Neuronal stem cell (in vitro differentiated cells): ENCODE results near the gene CAST.

Experiments used
- DNase-seq: peaks from one replicate; pipeline ENCODE4 v3.0.0-alpha.2; 2013; ENCODE audit warnings: low spot score
- H2AFZ ChIP-seq: one replicate; pipeline ENCODE4 v1.6.1; 2013; ENCODE audit warnings: mild to moderate bottlenecking, low read length, inconsistent platforms
- H2AK5ac ChIP-seq: 2 replicates; pipeline ENCODE4 v1.6.1; 2013; ENCODE audit warnings: low read depth, mild to moderate bottlenecking, inconsistent platforms, low read length, moderate library complexity, mixed read lengths
- H2BK120ac ChIP-seq: 2 replicates; pipeline ENCODE4 v1.6.1; 2013; ENCODE audit warnings: low read depth, mild to moderate bottlenecking, inconsistent platforms, low read length, moderate library complexity, mixed read lengths
- H2BK12ac ChIP-seq: one replicate; pipeline ENCODE4 v1.6.1; 2013; ENCODE audit warnings: low read length, inconsistent platforms
- H2BK15ac ChIP-seq: 2 replicates; pipeline ENCODE4 v1.6.1; 2013; ENCODE audit warnings: mild to moderate bottlenecking, low read length, inconsistent platforms, mixed read lengths
- H2BK5ac ChIP-seq: one replicate; pipeline ENCODE4 v1.6.1; 2013; ENCODE audit warnings: inconsistent platforms, mild to moderate bottlenecking, low read length, moderate library complexity
- H3K14ac ChIP-seq: one replicate; pipeline ENCODE4 v1.6.1; 2013; ENCODE audit warnings: low read length, inconsistent platforms
- H3K18ac ChIP-seq: 2 replicates; pipeline ENCODE4 v1.6.1; 2013; ENCODE audit warnings: low read length, inconsistent platforms
- H3K23ac ChIP-seq: 2 replicates; pipeline ENCODE4 v1.6.1; 2013; ENCODE audit warnings: low read depth, mild to moderate bottlenecking, mixed read lengths, low read length, inconsistent platforms; ENCODE audit not compliant: poor library complexity
- H3K27ac ChIP-seq: replicated peaks from 3 replicates; pipeline ENCODE4 v1.5.1; 2013; ENCODE audit warnings: low read length, inconsistent platforms
- H3K27me3 ChIP-seq, 3 experiments: 2 replicates each; pipeline ENCODE4 v1.6.1; 2013; ENCODE audit warnings: low read length in 3 of 3, mild to moderate bottlenecking in 2 of 3, inconsistent platforms in 1 of 3, low read depth in 1 of 3, mixed read lengths in 1 of 3, moderate library complexity in 1 of 3; ENCODE audit not compliant: control insufficient read depth in 3 of 3, insufficient read depth in 3 of 3
- H3K36me3 ChIP-seq, 2 donors: replicated peaks in 1 of 2; 2 replicates each; pipeline ENCODE4 v1.6.1; 2013; ENCODE audit warnings: low read length in 2 of 2; ENCODE audit not compliant: control insufficient read depth in 2 of 2, insufficient read depth in 2 of 2
- H3K4ac ChIP-seq: 2 replicates; pipeline ENCODE4 v1.6.1; 2013; ENCODE audit warnings: inconsistent platforms, mild to moderate bottlenecking, low read length, moderate library complexity
- H3K4me1 ChIP-seq, 2 donors: 1 replicate in 1 of 2; 2 replicates in 1 of 2; pipeline ENCODE4 v1.6.1; 2013; ENCODE audit warnings: low read length in 2 of 2, low read depth in 1 of 2; ENCODE audit not compliant: control insufficient read depth in 2 of 2, insufficient read depth in 1 of 2
- H3K4me2 ChIP-seq: one replicate; pipeline ENCODE4 v1.6.1; 2013; ENCODE audit warnings: mild to moderate bottlenecking, low read length, inconsistent platforms; ENCODE audit not compliant: insufficient read depth, poor library complexity, severe bottlenecking
- H3K4me3 ChIP-seq, 2 donors: 2 replicates each; pipeline ENCODE4 v1.5.1; 2013; ENCODE audit warnings: low read length in 2 of 2, mild to moderate bottlenecking in 2 of 2, inconsistent platforms in 1 of 2, moderate library complexity in 1 of 2
- H3K79me1 ChIP-seq: one replicate; pipeline ENCODE4 v1.6.1; 2013; ENCODE audit warnings: low read depth, mild to moderate bottlenecking, inconsistent platforms, low read length, moderate library complexity
- H3K9ac ChIP-seq: one replicate; pipeline ENCODE4 v1.6.1; 2013; ENCODE audit warnings: mild to moderate bottlenecking, low read depth, low read length, inconsistent platforms; ENCODE audit not compliant: poor library complexity
- H3K9me3 ChIP-seq, 2 donors: replicated peaks in 1 of 2; 2 replicates each; pipeline versions ENCODE3 to v1.6.1; 2013; ENCODE audit warnings: low read length in 2 of 2, mild to moderate bottlenecking in 2 of 2, inconsistent platforms in 1 of 2, low read depth in 1 of 2, mixed read lengths in 1 of 2, moderate library complexity in 1 of 2; ENCODE audit not compliant: control insufficient read depth in 2 of 2, insufficient read depth in 1 of 2
- H4K8ac ChIP-seq: one replicate; pipeline ENCODE4 v1.6.1; 2013; ENCODE audit warnings: low read depth, mild to moderate bottlenecking, inconsistent platforms, low read length, moderate library complexity
- H4K91ac ChIP-seq: one replicate; pipeline ENCODE4 v1.6.1; 2013; ENCODE audit warnings: low read length, low read depth, mild to moderate bottlenecking, inconsistent platforms; ENCODE audit not compliant: poor library complexity
- WGBS, 2 donors: extraction: QIAGEN DNeasy Blood & Tissue Kit; methylation state at CpG; one replicate each; pipeline ENCODE4 v1.1.7; 2013; ENCODE audit warnings: missing lambda C conversion rate in 2 of 2, mixed read lengths in 1 of 2; ENCODE audit not compliant: insufficient read length in 2 of 2, insufficient replicate concordance in 1 of 2; ENCODE audit errors: extremely low coverage in 2 of 2; 5-methylcytosine and 5-hydroxymethylcytosine counted together

The CAST gene

DNA sequence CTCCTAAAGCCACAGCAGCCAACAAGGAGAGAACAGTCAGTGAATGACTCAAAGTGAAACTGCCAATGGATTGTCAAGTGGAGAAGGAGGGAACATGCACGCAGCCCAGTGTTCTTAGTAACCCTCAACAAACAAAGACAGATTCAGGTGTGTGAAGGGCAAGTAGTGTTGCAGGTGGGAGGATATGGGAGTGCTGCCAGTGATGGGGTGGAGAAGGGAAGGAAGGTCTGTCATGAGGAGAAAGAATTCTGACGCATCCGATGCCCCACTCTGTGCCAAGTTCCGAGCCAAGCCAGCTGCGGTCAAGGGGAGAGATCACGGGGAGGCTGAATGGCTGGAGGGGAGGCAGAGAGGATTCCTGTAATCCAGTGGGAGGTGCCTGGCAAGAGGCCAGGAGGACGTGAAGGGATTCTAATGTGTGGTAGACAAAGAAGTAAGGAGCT lies 56.5 kb downstream of the CAST start:
- Histone ChIP-seq H2BK12ac (no peak overlapping the region), H3K18ac (no peak overlapping the region), H3K9me3 (no peaks in the 10 kb centered on the region), H3K23ac (no peak overlapping the region), H2AFZ (no peak overlapping the region), H3K4me2 (no peak overlapping the region), H3K79me1 (no peaks in the 10 kb centered on the region), H3K4ac (no peak overlapping the region), H4K91ac (no peak overlapping the region), H2BK120ac (no peak overlapping the region), H3K4me3 (no peak overlapping the region), H3K4me1 (peaks cover 0 to 8% of the 10 kb centered on the region in 2 donors), H3K14ac (no peak overlapping the region), H2BK5ac (no peak overlapping the region), H4K8ac (no peak overlapping the region), H3K9ac (no peak overlapping the region), H3K27me3 (no peaks in the 10 kb centered on the region), H3K36me3 (no peaks in the 10 kb centered on the region), H2AK5ac (no peak overlapping the region), H2BK15ac (no peak overlapping the region), H3K27ac (no peak overlapping the region)
- WGBS, 2 donors: no CpG with 5 or more reads among the region's 7 CpGs
- no peak for DNase-seq

DNA sequence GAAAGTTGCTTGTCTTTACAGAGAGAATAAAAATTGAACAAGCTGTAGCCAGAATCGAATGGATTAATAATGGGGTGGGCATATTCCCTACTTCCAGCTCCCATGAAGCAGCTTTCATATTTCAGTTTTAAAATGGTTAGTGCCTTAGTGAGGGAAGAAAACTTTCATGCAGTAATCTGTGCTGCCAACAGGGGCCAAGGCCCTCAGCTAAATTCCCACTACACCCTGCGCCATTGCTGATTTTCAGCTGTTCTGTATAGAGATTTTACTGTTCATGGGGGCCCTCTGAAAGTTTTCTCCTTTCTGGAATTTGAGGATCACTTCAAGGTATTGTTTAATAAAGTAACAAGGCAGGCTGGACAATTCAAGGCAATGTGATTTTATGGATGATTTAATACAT lies 58.2 kb downstream of the CAST start:
- Histone ChIP-seq H3K14ac (no peak overlapping the region), H4K8ac (no peak overlapping the region), H3K23ac (no peak overlapping the region), H2BK120ac (no peak overlapping the region), H3K27ac (no peak overlapping the region), H2BK5ac (no peak overlapping the region), H3K9me3 (no peaks in the 10 kb centered on the region), H2BK12ac (no peak overlapping the region), H3K4me3 (no peak overlapping the region), H3K4me2 (no peak overlapping the region), H2AK5ac (no peak overlapping the region), H3K27me3 (no peaks in the 10 kb centered on the region), H3K9ac (no peak overlapping the region), H4K91ac (no peak overlapping the region), H3K36me3 (no peaks in the 10 kb centered on the region), H2AFZ (no peak overlapping the region), H2BK15ac (no peak overlapping the region), H3K79me1 (no peaks in the 10 kb centered on the region), H3K4ac (no peak overlapping the region), H3K4me1 (no peaks in the 10 kb centered on the region), H3K18ac (no peak overlapping the region)
- DNase-seq: no peak
- WGBS, 2 donors: no CpG with 5 or more reads among the region's 2 CpGs

DNA sequence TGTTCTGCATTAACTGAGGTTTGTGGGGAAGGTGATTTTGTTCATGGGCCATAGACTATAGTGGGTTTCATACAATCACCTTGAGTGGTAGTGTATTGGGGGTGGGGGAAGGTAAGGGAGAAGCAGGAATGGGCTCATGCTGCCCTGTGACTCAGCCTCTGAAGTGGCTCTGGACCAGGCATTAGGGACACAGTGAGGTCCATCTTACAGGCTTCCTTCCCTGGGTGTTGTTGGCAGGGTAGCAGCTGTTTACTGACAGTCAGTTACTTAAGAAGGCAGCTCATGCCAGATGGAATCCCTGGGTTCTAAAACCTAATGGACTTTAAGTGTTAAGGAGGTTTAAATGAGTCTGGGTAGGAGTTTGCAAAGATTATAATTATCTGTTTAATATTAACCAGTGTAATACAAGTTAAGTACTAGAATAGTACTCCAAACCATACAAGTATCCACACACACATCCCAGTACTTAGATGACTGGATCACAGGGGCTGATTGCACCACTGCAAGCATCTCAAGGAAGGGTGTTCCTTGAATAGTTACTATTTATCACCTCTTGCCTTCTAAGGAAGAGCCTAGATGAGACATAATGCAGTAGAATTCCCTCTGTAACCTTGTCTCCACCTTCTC lies 59.3 kb downstream of the CAST start:
- H2BK12ac ChIP-seq: no peak overlapping the region

DNA sequence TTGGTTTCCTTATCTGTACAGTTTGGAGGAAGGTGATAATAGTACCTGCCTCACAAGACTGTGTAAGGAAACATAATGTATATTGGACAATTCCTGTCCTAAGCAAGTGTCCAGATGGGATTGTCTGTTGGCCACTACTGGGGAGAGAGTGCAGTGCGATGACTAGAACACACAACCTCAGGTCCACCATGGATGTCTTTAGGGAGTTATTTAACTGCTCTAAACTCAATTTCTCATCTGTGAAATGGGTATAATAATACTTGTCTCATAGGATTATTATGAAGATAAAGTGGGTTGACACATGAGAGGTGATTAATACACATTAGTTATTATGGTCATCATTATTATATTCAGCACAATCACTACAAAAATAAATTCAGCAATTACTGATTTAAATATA lies 63.1 kb downstream of the CAST start:
- no peak overlapping the region for H3K4me2 ChIP-seq
- WGBS, 2 donors: no CpG with 5 or more reads among the region's 1 CpG

More for the DNA sequence above, 59.3 kb downstream of the CAST start:
- Histone ChIP-seq H3K27ac (no peak overlapping the region), H2BK120ac (no peak overlapping the region), H2AK5ac (no peak overlapping the region), H3K9ac (no peak overlapping the region), H2AFZ (no peak overlapping the region), H3K4me2 (no peak overlapping the region), H3K4ac (no peak overlapping the region), H3K4me3 (no peak overlapping the region), H4K91ac (no peak overlapping the region), H3K4me1 (no peaks in the 10 kb centered on the region), H2BK5ac (no peak overlapping the region), H2BK15ac (no peak overlapping the region), H3K9me3 (no peaks in the 10 kb centered on the region), H3K27me3 (no peaks in the 10 kb centered on the region), H3K79me1 (no peaks in the 10 kb centered on the region), H4K8ac (no peak overlapping the region), H3K23ac (no peak overlapping the region), H3K36me3 (no peaks in the 10 kb centered on the region), H3K14ac (no peak overlapping the region), H3K18ac (no peak overlapping the region)
- DNase-seq: no peak

More for the DNA sequence above, 63.1 kb downstream of the CAST start:
- Histone ChIP-seq H3K18ac (no peak overlapping the region), H3K9me3 (no peaks in the 10 kb centered on the region), H4K8ac (no peak overlapping the region), H3K79me1 (no peaks in the 10 kb centered on the region), H2BK12ac (no peak overlapping the region), H2AFZ (no peak overlapping the region), H3K4me3 (no peak overlapping the region), H2AK5ac (no peak overlapping the region), H3K36me3 (peaks cover 0 to 6% of the 10 kb centered on the region in 2 donors), H3K23ac (no peak overlapping the region), H3K9ac (no peak overlapping the region), H3K27ac (no peak overlapping the region), H3K14ac (no peak overlapping the region), H2BK5ac (no peak overlapping the region), H3K27me3 (no peaks in the 10 kb centered on the region), H4K91ac (no peak overlapping the region), H2BK120ac (no peak overlapping the region), H2BK15ac (no peak overlapping the region), H3K4ac (no peak overlapping the region), H3K4me1 (no peaks in the 10 kb centered on the region)
- no peak for DNase-seq
